DMS153 (cell line): ENCODE measurements around the gene SVIL.
"Not testable (repeated sequence)": the region's sequence is repeated elsewhere in the genome, so short reads cannot be mapped to it uniquely, and the experiment has no call there.

Experiments
- DNase-seq: peaks from one replicate; lab custom pipeline; 2025; lab: John Stamatoyannopoulos, UW

Gene SVIL

DNA sequence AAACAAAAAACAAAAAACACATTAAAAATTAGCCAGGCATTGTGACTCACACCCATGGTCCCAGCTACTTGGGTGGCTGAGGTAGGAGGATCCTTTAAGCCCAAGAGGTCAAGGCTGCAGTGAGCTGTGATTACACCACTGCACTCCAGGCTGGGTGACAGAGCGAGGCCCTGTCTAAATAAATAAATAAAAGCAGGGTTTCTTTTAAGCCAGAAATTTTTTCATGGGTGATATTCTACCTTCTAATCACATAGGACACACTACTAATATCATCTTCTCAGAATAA lies 14.2 kb upstream of the SVIL start:
- DNase-seq = no peak

DNA sequence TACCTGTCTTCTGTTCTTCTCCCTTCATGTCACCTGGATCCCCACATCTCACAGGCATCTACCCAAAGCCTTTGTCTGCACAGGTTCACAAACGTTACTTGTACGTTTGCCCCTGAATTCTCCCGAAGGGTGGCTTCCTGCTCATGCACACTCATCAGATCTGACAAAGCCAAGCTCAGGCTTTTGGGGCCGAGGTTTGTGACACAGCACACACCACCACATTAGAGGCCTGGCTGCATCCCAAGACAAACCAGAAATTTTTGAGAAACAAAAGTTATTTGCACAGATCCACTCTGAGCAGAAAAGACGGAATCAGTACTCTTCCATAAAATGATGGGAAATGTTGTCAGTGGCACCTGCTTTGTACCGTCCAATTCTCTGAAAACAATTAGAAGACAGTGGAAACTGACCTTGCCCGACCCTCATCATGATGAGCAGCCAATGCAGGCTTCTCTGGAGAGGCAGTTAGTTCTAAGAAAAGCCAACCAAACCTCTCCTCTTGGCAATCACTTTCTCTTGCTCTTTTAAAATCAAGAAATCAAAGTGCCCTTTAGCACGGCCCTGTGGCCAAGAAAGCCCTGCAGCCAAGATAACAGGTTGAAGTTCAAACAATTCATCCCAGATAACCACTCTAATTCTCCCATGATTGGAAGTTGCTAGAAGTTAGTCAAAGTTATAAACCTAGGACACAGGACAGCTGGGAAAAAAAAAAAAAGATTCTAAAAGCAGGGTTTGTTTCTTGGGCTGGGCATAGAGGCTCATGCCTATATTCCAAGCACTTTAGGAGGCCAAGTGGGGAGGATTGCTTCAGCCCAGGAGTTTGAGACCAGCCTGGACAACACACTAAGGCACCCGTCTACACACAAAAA lies 13.6 kb upstream of the SVIL start:
- DNase-seq = no peak

DNA sequence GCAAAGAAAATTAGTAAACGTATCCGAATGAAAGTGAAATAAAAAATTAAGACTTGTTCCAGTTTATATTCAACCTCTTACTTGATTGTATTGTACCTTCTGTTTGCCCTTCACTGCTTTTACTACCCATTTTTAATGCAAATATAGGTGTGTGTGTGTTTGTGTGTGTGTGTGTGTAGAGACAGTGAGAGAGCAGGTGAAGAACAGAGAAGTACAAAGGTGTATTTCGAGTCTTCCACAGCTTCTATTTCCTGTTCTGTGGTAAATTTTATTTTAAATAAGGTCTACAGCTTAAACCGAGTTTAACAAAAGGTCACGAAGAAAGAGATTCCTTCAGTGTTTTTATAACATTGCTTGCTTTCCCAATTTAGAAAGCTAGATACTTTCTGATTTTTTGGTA lies 12.7 kb upstream of the SVIL start:
- no peak for DNase-seq

DNA sequence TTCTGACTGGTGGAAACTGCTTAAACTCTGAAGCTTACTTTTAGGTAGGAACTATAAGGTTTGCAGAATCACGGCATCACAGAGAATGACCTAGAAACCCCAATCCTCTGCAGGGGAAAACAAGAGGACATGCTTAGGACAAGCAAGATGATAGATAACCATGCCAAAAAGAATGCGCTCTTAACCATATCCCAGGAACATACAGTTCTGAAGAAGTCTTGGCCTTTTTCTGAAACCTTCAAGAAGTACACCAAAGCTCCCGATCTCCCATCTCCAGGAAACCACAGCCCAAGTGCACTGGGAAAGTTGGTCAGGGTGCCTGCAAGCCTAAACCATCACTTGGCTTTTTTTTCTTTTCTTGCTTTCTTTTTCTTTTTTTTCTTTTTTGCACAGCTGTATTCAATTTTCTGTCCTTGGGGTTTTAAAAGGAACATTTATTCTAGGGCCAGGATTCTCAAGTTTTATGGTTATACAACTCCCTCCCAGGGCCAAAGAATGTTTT lies 12.2 kb upstream of the SVIL start:
- DNase-seq = no peak

DNA sequence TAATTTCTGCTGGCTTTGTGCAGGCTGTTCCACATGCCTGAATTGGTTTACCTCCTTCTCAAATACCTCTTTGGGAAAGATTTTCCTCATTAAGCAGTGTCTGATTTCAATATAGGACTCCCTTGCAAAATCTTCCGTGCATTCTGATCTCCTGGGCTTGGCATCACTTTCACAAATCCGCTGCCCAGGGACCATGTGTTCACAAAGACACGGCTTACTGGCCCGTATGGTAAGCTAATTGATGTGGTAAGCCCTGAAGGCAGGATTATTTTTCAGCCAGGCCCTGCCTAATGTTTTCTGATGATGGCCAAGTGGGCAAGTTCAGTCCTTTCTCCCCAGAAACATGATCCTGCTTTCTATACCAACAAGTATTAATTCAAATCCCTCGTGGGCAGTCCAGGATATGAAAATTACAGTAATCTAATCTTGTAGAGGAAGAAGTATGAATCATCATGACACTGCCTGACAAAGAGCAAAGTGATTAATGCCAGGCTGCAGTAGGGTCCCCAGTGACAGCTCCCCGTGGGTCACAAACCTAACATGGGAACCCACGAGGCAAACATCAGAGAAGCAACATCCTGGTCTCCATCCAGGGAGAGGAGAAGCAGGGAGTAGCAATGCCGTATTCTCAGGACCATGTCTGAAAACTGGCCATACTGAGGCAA lies 11.6 kb upstream of the SVIL start:
- no peak for DNase-seq

DNA sequence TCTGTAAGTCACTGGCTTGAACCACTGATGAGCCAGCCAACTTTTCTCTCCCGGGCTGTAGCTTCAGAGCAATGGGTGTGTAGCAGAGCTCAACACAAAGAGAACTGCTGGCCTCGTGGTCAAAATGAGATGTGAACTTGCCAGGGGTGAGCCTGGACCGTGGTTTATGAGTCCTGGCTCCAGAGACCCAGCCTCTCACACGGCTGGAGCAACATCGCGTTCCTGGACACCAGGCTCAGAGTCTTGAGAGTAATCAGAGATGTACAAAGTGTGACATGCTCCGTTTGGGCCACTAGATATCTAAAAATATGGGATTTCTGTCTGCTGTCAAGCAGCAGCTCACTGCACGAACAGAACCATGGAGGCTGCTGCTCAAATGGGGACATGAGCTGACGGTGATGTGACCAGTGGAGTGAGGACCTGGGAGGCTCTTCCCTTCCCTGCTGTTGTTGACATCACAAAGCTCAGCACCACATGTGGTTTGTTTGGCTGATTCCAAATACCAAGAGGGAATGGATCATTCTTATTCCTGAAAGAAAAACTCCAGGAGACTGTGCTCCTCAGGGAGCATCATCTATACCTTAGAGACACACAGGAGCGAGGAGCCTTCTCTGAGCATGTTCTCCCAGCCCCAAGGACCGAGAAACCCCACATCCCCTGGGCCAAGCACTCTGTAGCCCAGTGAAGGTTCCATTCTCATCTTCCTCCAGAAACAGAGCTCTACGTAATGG lies 9.2 kb upstream of the SVIL start:
- no peak for DNase-seq

DNA sequence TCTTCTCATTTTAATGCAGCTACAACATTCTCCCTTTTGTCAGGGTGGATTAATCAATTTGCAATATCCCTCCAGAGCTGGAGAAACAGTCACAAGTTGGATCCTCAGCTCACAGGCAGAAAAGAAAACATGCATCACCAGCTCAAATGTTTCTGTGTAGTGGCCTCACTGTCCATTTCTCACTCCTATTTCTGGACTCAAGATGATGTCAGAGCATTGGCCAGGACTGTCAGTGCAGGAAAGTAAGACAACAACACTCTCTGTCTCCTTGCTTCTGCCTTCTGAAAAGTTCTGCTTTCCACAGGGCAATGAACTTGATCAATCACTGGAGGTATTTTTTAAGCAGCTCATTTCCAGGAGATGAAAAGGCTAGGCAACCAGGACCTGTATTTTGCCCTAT lies 8.2 kb upstream of the SVIL start:
- no peak for DNase-seq

DNA sequence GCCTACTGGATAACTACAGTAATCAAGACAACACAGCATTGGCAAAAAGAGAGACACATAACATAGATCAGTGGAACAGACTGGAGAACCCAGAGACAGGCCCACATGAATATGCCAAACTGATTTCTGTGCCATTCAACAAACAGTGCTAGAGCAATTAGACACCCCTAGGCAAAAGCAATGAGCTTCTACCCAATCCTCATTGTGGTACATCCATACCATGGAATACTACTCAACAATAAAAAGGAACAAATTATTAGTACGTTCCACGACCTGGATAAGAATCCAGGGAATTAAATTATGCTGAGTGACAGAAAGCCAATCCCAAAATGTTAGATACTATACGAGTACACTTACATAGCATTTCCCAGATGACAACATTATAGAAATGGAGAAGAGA lies 2.8 kb upstream of the SVIL start:
- no peak for DNase-seq

DNA sequence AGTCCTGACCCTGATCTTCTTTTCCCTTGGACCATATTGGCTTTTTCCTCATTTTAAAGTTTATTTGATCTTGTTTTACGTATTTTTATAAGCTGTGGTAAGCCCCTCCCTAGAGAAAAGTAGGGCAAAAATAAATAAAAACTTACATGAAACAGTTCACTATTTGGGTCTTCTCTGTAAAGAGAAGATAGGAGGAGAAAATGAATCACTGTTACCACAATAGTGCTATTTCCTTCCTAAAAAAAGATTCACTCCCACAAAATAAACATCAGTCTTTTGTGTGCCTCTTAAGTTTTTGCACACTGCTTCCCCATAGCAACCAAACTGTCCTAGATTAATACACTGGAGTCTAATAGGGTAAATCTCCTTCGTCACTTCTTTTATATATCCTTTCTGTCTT lies 1.4 kb upstream of the SVIL start:
- no peak for DNase-seq

DNA sequence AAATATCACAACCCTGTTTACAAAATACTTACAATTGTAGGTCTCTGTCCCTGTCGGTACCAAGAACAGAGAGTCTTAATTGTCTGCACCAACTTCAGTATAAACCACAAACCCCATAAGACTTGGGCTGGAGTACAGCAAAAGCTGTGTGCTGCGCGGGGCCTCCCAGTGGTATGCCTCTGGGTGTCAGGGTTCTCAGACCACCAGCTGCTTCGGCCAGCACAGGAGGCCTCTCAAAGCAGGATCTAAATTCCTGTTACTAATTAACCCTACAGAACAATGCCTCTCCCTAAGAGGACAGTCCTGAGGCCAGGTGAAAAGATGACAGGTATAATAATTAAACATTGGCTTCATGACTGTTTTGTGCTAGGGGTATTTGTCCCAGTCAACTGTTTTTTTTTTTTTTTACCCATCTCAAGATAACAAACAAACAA lies 957 bp upstream of the SVIL start:
- no peak for DNase-seq

DNA sequence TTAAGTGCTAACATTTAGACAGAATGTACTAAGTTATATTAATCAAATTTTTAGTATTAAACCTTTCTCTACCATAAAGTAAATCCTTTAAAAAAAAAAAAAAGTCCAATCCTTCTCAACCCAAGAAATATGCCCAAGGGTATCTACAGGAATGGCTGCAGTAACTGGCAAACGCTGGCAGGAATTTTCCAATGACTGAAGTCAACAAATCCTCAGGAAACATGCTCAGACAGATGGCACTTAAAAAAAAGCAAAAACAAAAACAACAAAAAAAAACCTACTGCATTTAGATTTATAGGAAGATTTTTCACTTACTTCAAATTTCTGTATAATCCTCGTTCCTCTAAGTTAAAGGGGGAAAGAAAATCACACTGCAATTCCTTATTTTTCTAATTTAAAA lies 666 bp downstream of the SVIL start:
- no peak for DNase-seq

DNA sequence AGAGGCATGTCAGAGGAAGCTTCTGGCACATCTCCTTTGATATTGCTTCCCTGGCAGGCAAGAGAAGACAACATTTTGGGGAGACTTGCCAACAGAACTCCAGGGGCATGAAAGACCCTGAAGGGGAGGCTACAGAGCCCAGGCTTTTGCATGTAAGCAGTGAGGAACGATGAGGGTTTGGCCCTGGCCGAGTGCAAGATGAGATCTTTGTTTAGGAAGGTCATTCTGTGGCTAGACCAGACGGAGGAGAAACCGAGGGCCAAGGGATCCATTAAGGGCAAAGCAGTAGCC lies 3.8 kb downstream of the SVIL start:
- no peak for DNase-seq

DNA sequence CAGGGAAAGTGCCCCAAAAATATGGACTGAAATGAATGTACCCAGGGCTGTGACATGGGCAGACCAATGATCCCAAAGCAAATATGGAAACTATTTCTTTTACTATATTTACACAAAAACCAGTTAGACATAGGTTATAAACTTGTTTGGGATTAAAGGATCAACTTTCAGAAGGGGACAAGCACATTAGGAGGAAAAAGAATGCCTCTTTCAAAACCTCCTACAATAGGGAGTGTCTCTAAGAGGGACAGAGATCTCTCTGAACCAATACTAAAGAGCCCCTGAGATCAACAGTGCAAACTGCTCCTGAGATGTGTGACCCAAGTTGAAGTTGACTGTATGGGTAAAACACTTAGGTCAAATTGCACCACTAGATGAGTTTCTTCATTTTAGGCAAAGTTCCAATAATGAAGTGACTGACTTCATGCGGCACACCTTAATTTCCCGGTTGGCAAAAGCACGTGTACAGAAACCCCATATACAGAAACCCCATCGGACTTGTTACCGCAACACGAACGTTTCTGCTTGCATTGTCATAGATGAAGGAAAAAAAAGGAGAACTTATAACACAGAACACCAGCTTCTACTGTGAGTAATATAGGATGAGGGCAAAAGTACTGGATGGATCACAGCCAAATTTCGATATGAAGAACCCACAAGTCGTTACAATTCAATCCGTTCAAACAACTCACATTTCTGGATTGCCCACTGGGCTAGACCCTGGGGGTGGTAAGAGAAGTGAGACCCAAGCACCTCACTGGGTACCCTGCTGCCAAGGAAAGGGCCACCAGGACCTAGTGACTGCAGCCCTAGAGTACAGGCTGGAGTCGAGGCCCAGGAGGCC lies 4.3 kb downstream of the SVIL start:
- DNase-seq = no peak

DNA sequence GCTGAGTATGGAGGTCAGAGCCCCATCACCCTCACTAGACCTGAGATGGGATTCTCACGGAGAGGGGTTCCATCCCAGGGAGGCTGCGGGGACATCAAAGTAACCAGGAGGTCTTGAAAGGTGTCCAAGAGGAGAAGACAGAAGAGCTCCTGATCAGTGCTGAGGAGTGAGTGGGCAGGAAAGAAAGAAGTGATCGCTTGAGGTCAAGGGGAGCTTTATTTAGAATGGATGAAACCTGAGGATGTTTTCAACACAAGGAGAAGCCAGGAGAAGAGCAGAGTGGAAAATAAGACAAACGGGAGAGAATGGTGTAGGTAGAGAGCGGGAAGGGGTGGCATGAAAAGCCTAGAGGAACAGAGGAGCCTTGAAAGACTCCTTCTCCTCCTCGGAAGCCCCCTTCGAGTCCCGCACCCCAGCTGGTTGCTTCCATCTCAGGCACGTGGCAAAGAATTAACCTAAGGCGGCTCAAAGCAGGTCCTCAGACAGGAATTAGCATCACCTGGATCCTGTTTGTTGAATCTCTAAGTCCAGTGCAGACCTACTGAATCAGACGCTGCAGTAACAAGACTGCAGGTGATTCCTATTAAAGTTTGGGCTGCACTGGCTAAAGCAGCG lies 5.8 kb downstream of the SVIL start:
- DNase-seq = no peak

DNA sequence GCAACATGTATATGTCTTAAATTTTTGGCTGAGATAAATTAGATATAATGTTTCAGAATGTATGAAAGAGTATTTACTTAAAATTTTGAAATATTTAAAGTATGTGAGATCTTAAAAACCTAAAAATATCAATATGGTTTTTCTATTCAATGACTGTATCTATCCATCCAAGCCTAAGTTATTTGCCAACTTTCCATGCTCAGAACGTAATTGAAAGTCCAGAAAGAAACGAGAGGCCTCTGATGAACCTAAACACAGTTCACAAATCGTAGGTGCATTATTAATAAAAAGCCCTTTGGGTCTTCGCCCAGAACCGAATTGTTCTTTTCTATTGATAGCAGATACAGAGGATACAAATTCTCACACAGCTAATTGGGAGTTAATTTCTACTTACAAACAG lies 6.5 kb downstream of the SVIL start:
- DNase-seq = no peak

DNA sequence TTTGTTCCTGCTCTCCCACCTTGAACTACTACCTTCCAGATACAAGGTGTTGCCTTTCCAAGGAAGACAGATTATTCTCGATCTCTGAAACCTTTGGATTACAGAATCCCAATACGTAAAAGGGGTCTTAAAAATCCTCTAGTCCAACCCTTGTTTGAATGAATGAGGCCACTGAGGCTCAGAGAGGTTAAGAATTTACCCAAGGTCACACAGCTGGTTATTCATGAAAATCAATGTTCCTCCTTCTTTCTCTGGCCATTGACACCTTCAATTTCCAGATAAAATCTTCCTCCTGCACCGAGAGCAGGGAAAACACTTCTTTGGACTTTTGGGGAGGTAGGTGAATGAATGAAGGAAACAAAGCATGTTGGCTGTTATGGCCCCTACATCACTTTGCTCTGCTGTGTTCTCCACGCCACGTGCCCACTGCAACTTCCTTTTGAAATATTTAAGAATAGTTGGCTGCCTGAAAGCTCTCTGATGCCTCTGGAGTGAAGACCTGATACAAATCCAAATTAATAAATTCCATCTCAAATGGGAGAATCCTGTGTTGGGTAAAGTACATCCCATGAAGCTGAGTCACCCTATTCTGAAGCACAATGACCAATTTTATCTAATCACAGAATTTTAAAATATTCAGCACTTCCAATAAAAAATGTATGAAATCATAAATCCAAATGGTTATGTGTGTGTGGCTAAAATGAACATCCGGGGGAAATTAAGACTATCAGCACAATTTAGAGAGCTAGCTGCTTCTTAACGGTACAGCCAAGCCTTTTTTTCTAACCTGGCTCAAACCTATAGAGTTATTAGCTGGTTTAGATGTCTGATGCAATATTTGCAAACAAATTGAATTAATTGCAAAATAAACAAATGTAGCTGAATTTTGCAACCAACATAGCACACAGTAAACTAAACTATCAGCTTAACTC lies 7.3 kb downstream of the SVIL start:
- no peak for DNase-seq

DNA sequence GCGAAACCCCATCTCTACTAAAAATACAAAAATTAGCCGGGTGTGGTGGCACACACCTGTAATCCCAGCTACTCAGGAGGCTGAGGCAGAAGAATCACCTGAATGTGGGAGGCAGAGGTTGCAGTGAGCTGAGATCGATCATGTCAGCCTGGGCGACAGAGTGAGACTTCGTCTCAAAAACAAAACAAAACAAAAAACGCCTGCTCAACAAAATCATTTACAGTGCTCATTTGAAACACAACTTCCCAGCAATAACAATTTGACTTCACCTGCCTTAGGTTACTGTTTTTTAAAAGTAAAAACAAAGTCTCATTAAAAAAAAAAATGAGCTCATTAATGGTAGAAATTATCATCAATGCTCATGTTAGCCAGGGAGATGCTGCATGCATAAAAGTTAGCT lies 10.4 kb downstream of the SVIL start:
- not testable (repeated sequence) for DNase-seq

DNA sequence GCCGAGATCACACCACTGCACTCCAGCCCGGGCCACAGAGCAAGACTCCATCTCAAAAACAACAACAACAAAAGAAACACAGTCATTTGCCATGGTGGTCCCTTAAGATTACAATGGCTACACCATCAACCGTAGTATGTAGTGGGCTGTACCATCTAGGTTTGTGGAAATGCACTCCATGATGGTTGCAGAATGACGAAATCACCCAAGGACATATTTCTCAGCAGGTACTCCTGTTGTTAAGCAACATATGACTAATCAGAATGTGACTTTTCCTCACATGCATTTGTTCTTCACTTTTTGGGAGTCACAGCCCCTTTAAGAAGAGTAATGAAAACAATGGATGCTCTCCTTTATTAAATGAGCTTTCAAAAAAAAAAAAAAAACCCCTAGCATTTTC lies 11.0 kb downstream of the SVIL start:
- no peak for DNase-seq

DNA sequence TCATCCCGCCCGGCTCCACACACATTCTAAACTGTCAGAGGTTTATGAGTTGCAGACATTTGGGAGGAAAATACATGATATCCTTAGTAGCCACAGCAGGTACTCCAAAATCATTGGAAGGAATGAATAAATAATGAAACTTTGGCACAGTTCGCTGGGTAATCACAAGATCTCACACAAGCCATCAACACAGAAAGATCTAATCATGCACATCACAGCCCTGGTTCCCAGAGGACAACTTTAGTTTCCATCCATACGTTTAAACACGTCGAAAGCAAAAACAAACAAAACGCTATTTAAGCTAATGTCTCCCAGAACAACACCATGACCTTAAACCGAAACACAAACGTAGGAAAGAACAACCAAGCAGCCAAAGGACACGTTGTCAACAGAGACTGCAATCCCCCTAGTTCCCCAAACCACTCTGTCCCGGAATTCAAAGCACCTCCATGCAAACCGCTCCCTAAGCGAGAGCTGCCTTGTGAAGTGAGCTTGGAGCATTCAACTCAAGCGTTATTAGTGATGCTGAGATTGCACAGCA lies 12.3 kb downstream of the SVIL start:
- no peak for DNase-seq

DNA sequence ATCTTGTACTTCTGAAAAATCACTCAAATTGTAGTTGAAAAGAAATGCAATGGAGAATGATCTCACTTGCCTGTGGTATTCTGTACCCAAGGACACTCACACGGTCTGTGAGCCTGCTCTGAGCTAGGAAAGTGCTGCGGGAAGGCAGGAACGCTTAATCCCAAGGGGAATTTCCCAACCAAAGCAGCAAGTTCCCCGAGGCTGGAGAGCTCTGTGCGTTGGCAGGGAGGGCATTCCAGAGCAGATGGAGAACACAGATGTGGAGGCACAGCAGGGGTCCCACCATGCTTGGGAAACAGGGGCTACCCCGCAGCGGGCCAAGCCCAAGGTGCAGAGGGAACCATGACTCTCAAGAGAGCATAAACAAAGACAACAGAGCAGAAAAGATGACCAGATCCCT lies 13.6 kb downstream of the SVIL start:
- DNase-seq = no peak
